ENCODE data around the gene GALNTL6. TPM values are rescaled to one million over a fixed set of nuclear protein-coding genes. Genes with fewer than 3 reads are reported as not detected.

Gene GALNTL6
- total and polyA plus RNA-seq, 2 of the 4 experiments (the other 2 are of a cell fraction): under 0.01 TPM; not detected in 1

DNA sequence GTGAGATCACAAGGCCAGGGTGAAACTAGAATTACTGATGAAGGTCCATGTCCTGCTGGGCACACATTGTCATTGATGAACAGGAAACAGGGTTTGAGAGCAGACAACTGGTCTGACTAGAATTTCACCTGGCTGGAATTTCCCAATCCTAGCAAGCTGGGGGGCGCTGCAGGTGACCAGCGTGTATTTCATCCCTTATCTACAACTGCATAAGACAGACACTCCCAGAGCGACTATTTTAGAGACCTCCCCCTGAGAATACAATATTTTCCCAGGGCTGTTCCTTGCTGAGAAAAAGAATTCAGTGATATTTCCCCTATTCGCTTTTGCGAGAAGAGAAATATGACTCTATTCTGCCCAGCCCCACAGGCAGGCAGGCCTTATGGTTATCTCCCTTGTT is 922.8 kb downstream of the GALNTL6 start:
- Histone ChIP-seq H3K4ac (ENCODE audit: low read depth, low read length) (no peak overlapping the region), H4K8ac (ENCODE audit: low read depth in 2 of 2, low read length in 2 of 2) (no peak overlapping the region), H3K23ac (ENCODE audit: low read depth, low read length) (no peak overlapping the region), H3K18ac (ENCODE audit: low read depth, low read length) (no peak overlapping the region), H3K9ac (ENCODE audit: low read depth, low read length) (no peak overlapping the region), H3K9me1 (ENCODE audit: insufficient read depth, low read length) (no peaks in the 10 kb centered on the region), H3K9me3 (ENCODE audit: control insufficient read depth, insufficient read depth, low read length) (peaks cover 13% of the 10 kb centered on the region), H2BK5ac (ENCODE audit: low read depth, low read length, poor library complexity, severe bottlenecking) (no peak overlapping the region), H2AK5ac (ENCODE audit: low read depth, low read length) (no peak overlapping the region), H4K5ac (ENCODE audit: low read depth, low read length) (no peak overlapping the region), H3K27me3 (ENCODE audit: control insufficient read depth, insufficient read depth, low read length) (no peaks in the 10 kb centered on the region), H2BK15ac (ENCODE audit: low read depth, low read length) (no peak overlapping the region), H3K4me2 (ENCODE audit: low read depth, low read length) (no peak overlapping the region), H3K14ac (replicated peaks; ENCODE audit: low read depth, low read length) (no peak overlapping the region), H3K36me3 (ENCODE audit: control insufficient read depth, insufficient read depth, low read length) (no peaks in the 10 kb centered on the region), H2AK9ac (replicated peaks; ENCODE audit: low read depth, low read length, poor library complexity) (no peak overlapping the region), H3K56ac (ENCODE audit: extremely low read depth, insufficient read depth, low read length) (no peak overlapping the region), H3K27ac (ENCODE audit: insufficient read depth, low read length) (no peak overlapping the region), H2AFZ (replicated peaks; ENCODE audit: low read length, poor library complexity) (no peak overlapping the region), H4K91ac (ENCODE audit: insufficient read depth, low read depth, low read length) (no peak overlapping the region), H2BK120ac (ENCODE audit: low read depth, low read length) (no peak overlapping the region), H4K20me1 (ENCODE audit: insufficient read depth, low read length) (no peaks in the 10 kb centered on the region), H2BK20ac (ENCODE audit: low read depth, low read length) (no peak overlapping the region), H3K79me1 (ENCODE audit: low read depth in 1 of 2, low read length in 2 of 2) (no peaks in the 10 kb centered on the region), H3K4me1 (ENCODE audit: control insufficient read depth, insufficient read depth, low read length) (no peaks in the 10 kb centered on the region), H3K4me3 (ENCODE audit: insufficient read depth, low read depth, low read length) (no peak overlapping the region)
- ChIA-PET POLR2A (ENCODE audit: unreplicated experiment) (no interaction called here), CTCF (no interaction called here)
- intact Hi-C loops (cut with micrococcal nuclease) (no loop called here), dilution Hi-C loops (cut with HindIII; ENCODE audit: low sequenced_read_pairs, unreplicated experiment) (no loop called here), in situ Hi-C loops (cut with MboI; ENCODE audit: low sequenced_read_pairs) (no loop called here)
- TF ChIP-seq CHD1 (IDR thresholded peaks at IDR 0.05; ENCODE audit: low read depth, low read length): no peak
- TF ChIP-seq, protein P1, sequence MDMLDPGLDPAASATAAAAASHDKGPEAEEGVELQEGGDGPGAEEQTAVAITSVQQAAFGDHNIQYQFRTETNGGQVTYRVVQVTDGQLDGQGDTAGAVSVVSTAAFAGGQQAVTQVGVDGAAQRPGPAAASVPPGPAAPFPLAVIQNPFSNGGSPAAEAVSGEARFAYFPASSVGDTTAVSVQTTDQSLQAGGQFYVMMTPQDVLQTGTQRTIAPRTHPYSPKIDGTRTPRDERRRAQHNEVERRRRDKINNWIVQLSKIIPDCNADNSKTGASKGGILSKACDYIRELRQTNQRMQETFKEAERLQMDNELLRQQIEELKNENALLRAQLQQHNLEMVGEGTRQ (IDR thresholded peaks at IDR 0.05; ENCODE audit: low read depth, low read length): no peak
- no peak for TF ChIP-seq MAFK (IDR thresholded peaks at IDR 0.05; ENCODE audit: low read depth, low read length)
- TF ChIP-seq POLR2A (IDR thresholded peaks at IDR 0.05; ENCODE audit: low read depth, low read length): no peak
- no peak for TF ChIP-seq RAD21 (IDR thresholded peaks at IDR 0.05; ENCODE audit: low read length)
- TF ChIP-seq ELK1 (IDR thresholded peaks at IDR 0.05; ENCODE audit: borderline replicate concordance, low read depth, low read length): no peak
- TF ChIP-seq MAZ (IDR thresholded peaks at IDR 0.05; ENCODE audit: borderline replicate concordance, low read depth, low read length): no peak
- TF ChIP-seq RCOR1 (IDR thresholded peaks at IDR 0.05; ENCODE audit: insufficient replicate concordance, low read length): no peak
- TF ChIP-seq CEBPB (IDR thresholded peaks at IDR 0.05; ENCODE audit: low read depth, low read length): no peak
- no peak for TF ChIP-seq FOS (IDR thresholded peaks at IDR 0.05; ENCODE audit: low read depth, low read length)
- DNase-seq: no peak
- WGBS, 2 experiments (ENCODE audit: extremely low coverage in 2 of 2, insufficient read length in 1 of 2): no CpG with 5 or more reads among the region's 5 CpGs
- no TSS peak for BruUV-seq (replicated peaks)
- ATAC-seq (ENCODE audit: low read depth): no peak
